Activated B cell treated with CpG ODN at 0.5 μM for 24 hours (primary cell): ENCODE data around the gene HAUS7. TPM values are rescaled to one million over a fixed set of nuclear protein-coding genes. Genes with fewer than 3 reads are reported as not detected.

Experiments used
- ATAC-seq: fragments of 200-7000 bp; cut with Tn5 transposase; one replicate; pipeline ENCODE4 v1.10.0; 2021; ENCODE audit warnings: low read depth, mild to moderate bottlenecking, moderate library complexity
- CTCF ChIA-PET: fragments of 350-600 bp; sonication (Branson Sonifier 250); formaldehyde crosslinking; loops from one replicate; lab custom pipeline; 2021; ENCODE audit warnings: antibody characterized with exemption; lab: Charles Lee
- POLR2A ChIA-PET: fragments of 350-600 bp; sonication (Branson Sonifier 250); formaldehyde crosslinking; loops from one replicate; lab custom pipeline; 2021; ENCODE audit warnings: antibody characterized with exemption; lab: Charles Lee
- DNase-seq: peaks from one replicate; pipeline ENCODE4 v3.0.0; 2022
- H3K27ac Mint-ChIP-seq: one replicate; pipeline ENCODE4 v1.8.0; 2020; ENCODE audit warnings: mixed read lengths
- H3K27me3 Mint-ChIP-seq: one replicate; pipeline ENCODE4 v1.8.0; 2021; ENCODE audit warnings: mixed read lengths
- H3K36me3 Mint-ChIP-seq: one replicate; pipeline ENCODE4 v1.8.0; 2021; ENCODE audit warnings: low read depth, mixed read lengths
- H3K4me1 Mint-ChIP-seq: one replicate; pipeline ENCODE4 v1.8.0; 2021; ENCODE audit warnings: mixed read lengths
- H3K4me3 Mint-ChIP-seq: one replicate; pipeline ENCODE4 v1.8.0; 2020; ENCODE audit warnings: mild to moderate bottlenecking, mixed read lengths
- H3K9me3 Mint-ChIP-seq: one replicate; pipeline ENCODE4 v1.8.0; 2020; ENCODE audit warnings: mixed read lengths
- CTCF ChIP-seq: fragments of 200-600 bp; IDR thresholded peaks from one replicate; pipeline ENCODE4 v1.8.0; 2022; ENCODE audit warnings: antibody characterized with exemption, mild to moderate bottlenecking
- intact Hi-C: fragments of 100-400 bp; cut with micrococcal nuclease; formaldehyde crosslinking; loops from one replicate; pipeline ENCODE4 v1.15.1; 2024
- total RNA-seq: library from RNA; stranded (reverse); gene quantifications from 2 replicates; pipeline ENCODE4 v1.2.3, GENCODE V29; 2022

The HAUS7 gene
- total RNA-seq, 1 donor from 2014 or later, result 39.2 TPM

DNA sequence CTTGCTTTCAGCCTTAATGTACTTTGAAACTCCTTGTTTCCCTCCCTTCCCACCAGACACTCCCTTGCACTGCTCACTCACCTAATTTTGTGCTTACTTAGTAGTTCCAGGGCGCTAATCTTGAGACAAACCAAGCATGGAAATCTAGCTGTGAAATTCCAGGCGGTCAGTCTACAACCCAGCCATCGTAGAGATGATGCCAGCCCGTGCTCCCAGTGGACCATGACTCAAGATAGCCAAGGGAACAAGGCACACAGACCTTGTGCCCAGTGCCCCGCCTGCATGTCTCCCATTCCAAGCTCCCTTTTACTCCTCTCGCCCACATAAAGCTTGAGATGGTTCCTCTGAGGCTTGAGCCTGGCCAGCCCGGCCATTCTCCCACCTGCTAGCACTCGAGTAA is 35.6 kb downstream of the HAUS7 start:
- H3K4me3 Mint-ChIP-seq, result no peak overlapping the region
- CTCF ChIA-PET, result no interaction called here

DNA sequence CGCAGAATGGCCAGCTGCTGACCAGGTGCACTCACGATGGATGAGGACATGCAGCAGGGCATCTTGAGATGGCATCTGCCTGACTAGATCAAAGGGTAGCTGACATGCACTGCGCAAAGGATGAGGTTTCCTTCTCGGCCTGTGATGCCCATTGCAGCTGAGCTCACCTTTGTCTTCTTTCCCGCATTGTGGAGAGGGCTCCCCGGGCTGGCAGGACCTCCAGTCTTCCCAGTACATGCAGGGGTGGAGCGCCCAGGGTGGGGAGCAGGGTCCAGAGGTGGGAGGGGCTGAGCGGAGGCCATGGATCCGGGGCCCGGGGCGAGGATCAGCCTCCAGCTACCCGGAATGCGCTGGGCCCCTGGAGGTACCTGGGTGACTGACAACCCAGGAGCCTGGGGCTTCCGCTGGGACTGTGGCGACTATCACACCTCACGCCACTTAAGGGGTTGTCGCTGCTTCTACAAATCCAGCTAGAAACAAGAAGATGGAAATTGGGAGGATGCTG is 36.5 kb downstream of the HAUS7 start:
- H3K36me3 Mint-ChIP-seq, result no peaks in the 10 kb centered on the region
- CTCF ChIA-PET, result no interaction called here
- ATAC-seq (no peak), DNase-seq (no peak)
- no peak overlapping the region for H3K4me3 Mint-ChIP-seq
- POLR2A ChIA-PET, result no interaction called here
- no peak overlapping the region for H3K27ac Mint-ChIP-seq
- H3K4me1 Mint-ChIP-seq, result no peaks in the 10 kb centered on the region
- no peak for TF ChIP-seq CTCF
- H3K9me3 Mint-ChIP-seq, result peaks cover 2% of the 10 kb centered on the region
- H3K27me3 Mint-ChIP-seq, result peaks cover 2% of the 10 kb centered on the region
- intact Hi-C loops, result no loop called here

More for the DNA sequence above, 35.6 kb downstream of the HAUS7 start:
- Mint-ChIP-seq H3K36me3 (no peaks in the 10 kb centered on the region), H3K9me3 (peaks cover 2% of the 10 kb centered on the region), H3K27me3 (peaks cover 2% of the 10 kb centered on the region), H3K4me1 (no peaks in the 10 kb centered on the region), H3K27ac (no peak overlapping the region)
- no peak for DNase-seq
- intact Hi-C loops, result no loop called here
- POLR2A ChIA-PET, result no interaction called here
- TF ChIP-seq CTCF, result no peak
- no peak for ATAC-seq

DNA sequence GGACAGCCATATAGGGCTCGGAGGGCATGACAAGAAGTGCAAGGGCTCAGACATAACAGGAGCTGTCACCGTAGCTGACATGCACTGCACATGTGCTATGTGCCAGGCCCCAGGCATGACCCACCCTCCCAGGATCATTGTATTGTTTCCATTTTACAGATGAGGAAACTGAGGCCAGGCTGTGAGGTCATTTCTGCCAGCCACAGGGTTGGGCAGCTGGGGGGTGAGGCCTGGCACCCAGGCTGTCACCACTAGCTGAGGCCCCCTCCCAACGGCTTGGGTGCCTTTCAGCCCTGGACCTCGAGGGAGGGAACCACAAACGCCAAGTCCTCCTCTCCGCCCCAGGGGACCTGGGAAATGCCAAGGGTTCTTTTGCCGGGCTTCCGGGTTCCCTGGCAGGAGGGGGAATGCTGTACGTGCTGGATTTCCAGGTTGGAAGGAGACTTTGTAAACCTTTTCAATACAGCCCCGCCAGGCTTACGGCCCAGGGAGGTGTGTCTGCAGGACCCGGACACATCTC is 37.2 kb downstream of the HAUS7 start:
- DNase-seq, result no peak
- Mint-ChIP-seq H3K27ac (no peak overlapping the region), H3K4me1 (no peaks in the 10 kb centered on the region), H3K27me3 (no peaks in the 10 kb centered on the region), H3K36me3 (no peaks in the 10 kb centered on the region), H3K9me3 (peaks cover 2% of the 10 kb centered on the region), H3K4me3 (no peak overlapping the region)
- ATAC-seq, result no peak
- ChIA-PET CTCF (no interaction called here), POLR2A (no interaction called here)
- intact Hi-C loops, result no loop called here
- TF ChIP-seq CTCF, result no peak

GRCh38 chrX:153430796-153431195 is 39.6 kb downstream of the HAUS7 start:
- ATAC-seq, result no peak
- Mint-ChIP-seq H3K27me3 (no peaks in the 10 kb centered on the region), H3K4me3 (no peak overlapping the region), H3K27ac (no peak overlapping the region), H3K4me1 (no peaks in the 10 kb centered on the region), H3K36me3 (no peaks in the 10 kb centered on the region), H3K9me3 (peaks cover 6% of the 10 kb centered on the region)
- ChIA-PET CTCF (no interaction called here), POLR2A (no interaction called here)
- no peak for TF ChIP-seq CTCF
- intact Hi-C loops, result no loop called here
- DNase-seq, result no peak

DNA sequence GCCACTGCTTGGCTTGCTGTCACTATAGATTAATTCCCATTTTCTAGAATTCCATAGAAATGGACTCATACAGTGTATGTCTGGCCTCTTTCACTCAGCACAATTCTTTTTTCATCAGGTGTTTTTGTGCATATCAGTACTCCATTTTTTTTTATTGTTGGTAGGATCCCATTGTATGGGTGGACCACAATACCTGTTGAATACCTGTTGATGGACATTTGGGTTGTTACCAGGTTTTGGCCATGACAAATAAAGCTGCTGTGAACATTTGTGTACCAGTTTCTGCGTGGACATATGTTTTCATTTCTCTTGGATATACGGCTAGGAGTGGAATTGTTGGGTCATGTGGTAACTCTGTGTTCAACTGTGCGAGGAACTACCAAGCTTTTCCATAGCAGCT is 44.2 kb downstream of the HAUS7 start:
- TF ChIP-seq CTCF, result no peak
- ChIA-PET CTCF (no interaction called here), POLR2A (interaction anchor here (0.7 kb wide), 1 partner anchor 555 kb away, joined by 3 read pairs; no protein-coding TSS in a partner anchor)
- Mint-ChIP-seq H3K9me3 (peaks cover 6% of the 10 kb centered on the region), H3K4me1 (no peaks in the 10 kb centered on the region), H3K27me3 (no peaks in the 10 kb centered on the region), H3K27ac (no peak overlapping the region), H3K36me3 (no peaks in the 10 kb centered on the region), H3K4me3 (no peak overlapping the region)
- intact Hi-C loops, result no loop called here
- ATAC-seq, result no peak
- no peak for DNase-seq
